GM12878 (cell line): ENCODE data around the gene IRGQ. TPM values are rescaled to one million over a fixed set of nuclear protein-coding genes. Genes with fewer than 3 reads are reported as not detected.
A peak's percentile ranks its signal among the peaks of the same experiment; 100 is the strongest.

Source experiments
- HDAC6 ChIP-seq: fragments of 200-600 bp; sonication (generic); IDR thresholded peaks from one replicate; pipeline ENCODE4 v1.8.0; 2017; ENCODE audit warnings: antibody characterized with exemption; ENCODE audit not compliant: unreplicated experiment
- MTA2 ChIP-seq: fragments of 450-650 bp; IDR thresholded peaks from 2 replicates; pipeline ENCODE4 v1.6.1; 2016; ENCODE audit warnings: low read depth, mild to moderate bottlenecking, moderate library complexity
- NBN ChIP-seq: fragments of 450-650 bp; IDR thresholded peaks from 2 replicates; pipeline ENCODE4 v1.6.1; 2016
- NFYA ChIP-seq: IDR thresholded peaks from 2 replicates; pipeline ENCODE4 v1.6.1; 2011; ENCODE audit warnings: low read depth, mild to moderate bottlenecking, low read length, improper control_type of control experiment, borderline replicate concordance
- POLR2AphosphoS5 ChIP-seq: IDR thresholded peaks from 2 replicates; pipeline ENCODE4 v1.6.1; 2011; ENCODE audit warnings: mild to moderate bottlenecking, low read length, inconsistent platforms
- POU2F2 ChIP-seq: IDR thresholded peaks from 3 replicates; pipeline ENCODE4 v1.6.1; 2011; ENCODE audit warnings: low read depth, mild to moderate bottlenecking, low read length, borderline replicate concordance
- RBBP5 ChIP-seq: fragments of 200-600 bp; sonication (generic); conservative IDR thresholded peaks from 2 replicates; pipeline ENCODE4 v1.6.1; 2016
- RELA ChIP-seq: fragments of 450-650 bp; IDR thresholded peaks from 2 replicates; pipeline ENCODE4 v1.8.0; 2014; ENCODE audit warnings: borderline replicate concordance; ENCODE audit not compliant: partially characterized antibody
- SIN3A ChIP-seq: IDR thresholded peaks from 2 replicates; pipeline ENCODE4 v1.6.1; 2012; ENCODE audit warnings: low read depth, low read length, improper control_type of control experiment
- SIX5 ChIP-seq: IDR thresholded peaks from 2 replicates; pipeline ENCODE4 v1.6.1; 2011; ENCODE audit warnings: mild to moderate bottlenecking, low read depth, low read length, moderate library complexity; ENCODE audit not compliant: severe bottlenecking
- SPI1 ChIP-seq: IDR thresholded peaks from 2 replicates; pipeline ENCODE4 v1.6.1; 2011; ENCODE audit warnings: low read depth, mild to moderate bottlenecking, low read length, moderate library complexity, borderline replicate concordance; ENCODE audit not compliant: insufficient read depth
- STAT1 ChIP-seq: fragments of 450-650 bp; conservative IDR thresholded peaks from 2 replicates; pipeline ENCODE4 v1.6.1; 2014; ENCODE audit warnings: antibody characterized with exemption, mild to moderate bottlenecking
- SUZ12 ChIP-seq: fragments of 200-600 bp; sonication (generic); IDR thresholded peaks from one replicate; pipeline ENCODE4 v1.6.1; 2018; ENCODE audit warnings: antibody characterized with exemption, mild to moderate bottlenecking; ENCODE audit not compliant: unreplicated experiment
- TARDBP ChIP-seq: IDR thresholded peaks from 2 replicates; pipeline ENCODE4 v1.6.1; 2016; ENCODE audit warnings: borderline replicate concordance
- ZNF24 ChIP-seq: fragments of 450-650 bp; IDR thresholded peaks from 2 replicates; pipeline ENCODE4 v1.6.1; 2017; ENCODE audit warnings: antibody characterized with exemption, mild to moderate bottlenecking
- polyA plus RNA-seq, 11 experiments: library from polyadenylated mRNA; depleted of rRNA in 4 of 11; unstranded in 6 of 11; stranded (reverse) in 5 of 11; fragments of >200 nt; fragmentation: Nextera tagmentation in 4 of 11; fragmentation: Illumina TruSeq in 1 of 11; extraction: Ambion mirVana in 4 of 11; extraction: Trizol in 1 of 11; gene quantifications; 1 replicate in 1 of 11; 2 replicates in 10 of 11; pipeline versions ENCODE4 v1.2.1 to v1.2.3, GENCODE V29; 2011 to 2016; ENCODE audit warnings: inconsistent platforms in 2 of 11, missing spikeins in 2 of 11, low read depth in 1 of 11
- total RNA-seq, 4 experiments: library from RNA; depleted of rRNA in 3 of 4; stranded (reverse); fragments of >200 nt in 3 of 4; fragmentation: Illumina TruSeq in 1 of 4; extraction: Trizol in 1 of 4; gene quantifications; 2 replicates each; pipeline versions ENCODE4 v1.2.1 to v1.2.3, GENCODE V29; 2013 to 2021
- TF ChIP-seq, protein P1 (sequence below): fragments of 450-650 bp; formaldehyde crosslinking; IDR thresholded peaks from 2 replicates; pipeline ENCODE4 v1.4.0; 2022; ENCODE audit warnings: mild to moderate bottlenecking, moderate library complexity
- TF ChIP-seq, protein P2 (sequence below): fragments of 450-650 bp; IDR thresholded peaks from 2 replicates; pipeline ENCODE4 v1.6.1; 2017; ENCODE audit warnings: antibody characterized with exemption, mild to moderate bottlenecking, moderate library complexity
- TF ChIP-seq, protein P3 (sequence below): IDR thresholded peaks from 2 replicates; pipeline ENCODE4 v1.6.1; 2012; ENCODE audit warnings: low read depth, low read length, improper control_type of control experiment
- TF ChIP-seq, protein P4 (sequence below): fragments of 450-650 bp; IDR thresholded peaks from 2 replicates; pipeline ENCODE4 v1.6.1; 2016; ENCODE audit warnings: mild to moderate bottlenecking

The IRGQ gene
- total and polyA plus RNA-seq, 10 of the 15 experiments (the other 5 are each of a cell fraction or from before 2014, with no cell fraction given), result 3.3 to 20.8 (median 9.0) TPM

DNA sequence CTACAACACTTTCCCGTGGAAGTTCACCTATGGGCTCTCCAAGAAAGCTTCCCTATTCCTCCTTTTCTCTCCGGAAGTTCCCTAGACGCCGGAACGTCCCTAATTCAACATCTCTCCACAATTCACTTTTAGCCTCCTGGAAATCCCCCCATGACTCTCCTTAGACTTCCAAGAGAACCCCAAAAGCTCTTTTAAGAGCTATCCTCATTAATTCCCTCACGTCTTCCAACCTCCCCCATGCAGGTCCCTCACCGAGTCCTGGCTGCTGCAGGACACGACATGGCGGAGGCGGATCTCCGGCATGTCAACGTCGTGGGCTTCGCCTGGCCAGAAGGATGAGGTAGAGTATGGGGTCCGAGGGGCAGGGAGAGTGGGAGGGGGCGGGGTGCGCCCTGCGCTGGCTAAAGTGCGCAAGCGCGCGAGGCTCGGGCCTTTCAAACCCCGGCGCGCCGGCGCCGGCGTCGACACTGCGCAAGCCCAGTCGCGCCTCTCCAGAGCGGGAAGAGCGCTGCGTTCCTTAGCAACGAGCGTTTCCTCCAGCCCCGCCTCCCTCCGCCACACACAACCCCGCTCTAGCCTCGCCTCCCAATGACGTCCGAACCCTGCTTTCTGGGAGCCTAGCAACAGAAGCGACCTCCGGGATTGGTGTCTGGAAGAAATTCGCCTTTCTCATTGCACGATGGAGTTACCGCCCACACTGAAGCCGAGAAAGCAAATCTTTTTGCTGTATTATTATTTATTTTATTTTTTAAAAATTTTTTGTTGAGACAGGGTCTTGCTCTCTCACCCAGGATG is 20.6 kb downstream of the IRGQ start, which contains the start of the genes PINLYP and XRCC1 (continued):
- TF ChIP-seq, protein P1, sequence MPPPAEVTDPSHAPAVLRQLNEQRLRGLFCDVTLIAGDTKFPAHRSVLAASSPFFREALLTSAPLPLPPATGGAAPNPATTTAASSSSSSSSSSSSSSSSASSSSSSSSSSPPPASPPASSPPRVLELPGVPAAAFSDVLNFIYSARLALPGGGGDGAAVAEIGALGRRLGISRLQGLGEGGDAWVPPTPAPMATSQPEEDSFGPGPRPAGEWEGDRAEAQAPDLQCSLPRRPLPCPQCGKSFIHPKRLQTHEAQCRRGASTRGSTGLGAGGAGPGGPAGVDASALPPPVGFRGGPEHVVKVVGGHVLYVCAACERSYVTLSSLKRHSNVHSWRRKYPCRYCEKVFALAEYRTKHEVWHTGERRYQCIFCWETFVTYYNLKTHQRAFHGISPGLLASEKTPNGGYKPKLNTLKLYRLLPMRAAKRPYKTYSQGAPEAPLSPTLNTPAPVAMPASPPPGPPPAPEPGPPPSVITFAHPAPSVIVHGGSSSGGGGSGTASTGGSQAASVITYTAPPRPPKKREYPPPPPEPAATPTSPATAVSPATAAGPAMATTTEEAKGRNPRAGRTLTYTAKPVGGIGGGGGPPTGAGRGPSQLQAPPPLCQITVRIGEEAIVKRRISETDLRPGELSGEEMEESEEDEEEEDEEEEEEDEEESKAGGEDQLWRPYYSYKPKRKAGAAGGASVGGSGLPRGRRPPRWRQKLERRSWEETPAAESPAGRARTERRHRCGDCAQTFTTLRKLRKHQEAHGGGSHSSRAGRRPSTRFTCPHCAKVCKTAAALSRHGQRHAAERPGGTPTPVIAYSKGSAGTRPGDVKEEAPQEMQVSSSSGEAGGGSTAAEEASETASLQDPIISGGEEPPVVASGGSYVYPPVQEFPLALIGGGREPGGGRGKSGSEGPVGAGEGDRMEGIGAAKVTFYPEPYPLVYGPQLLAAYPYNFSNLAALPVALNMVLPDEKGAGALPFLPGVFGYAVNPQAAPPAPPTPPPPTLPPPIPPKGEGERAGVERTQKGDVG (CRISPR knock-in tag), result no peak
- no peak for TF ChIP-seq SUZ12
- TF ChIP-seq, protein P2, sequence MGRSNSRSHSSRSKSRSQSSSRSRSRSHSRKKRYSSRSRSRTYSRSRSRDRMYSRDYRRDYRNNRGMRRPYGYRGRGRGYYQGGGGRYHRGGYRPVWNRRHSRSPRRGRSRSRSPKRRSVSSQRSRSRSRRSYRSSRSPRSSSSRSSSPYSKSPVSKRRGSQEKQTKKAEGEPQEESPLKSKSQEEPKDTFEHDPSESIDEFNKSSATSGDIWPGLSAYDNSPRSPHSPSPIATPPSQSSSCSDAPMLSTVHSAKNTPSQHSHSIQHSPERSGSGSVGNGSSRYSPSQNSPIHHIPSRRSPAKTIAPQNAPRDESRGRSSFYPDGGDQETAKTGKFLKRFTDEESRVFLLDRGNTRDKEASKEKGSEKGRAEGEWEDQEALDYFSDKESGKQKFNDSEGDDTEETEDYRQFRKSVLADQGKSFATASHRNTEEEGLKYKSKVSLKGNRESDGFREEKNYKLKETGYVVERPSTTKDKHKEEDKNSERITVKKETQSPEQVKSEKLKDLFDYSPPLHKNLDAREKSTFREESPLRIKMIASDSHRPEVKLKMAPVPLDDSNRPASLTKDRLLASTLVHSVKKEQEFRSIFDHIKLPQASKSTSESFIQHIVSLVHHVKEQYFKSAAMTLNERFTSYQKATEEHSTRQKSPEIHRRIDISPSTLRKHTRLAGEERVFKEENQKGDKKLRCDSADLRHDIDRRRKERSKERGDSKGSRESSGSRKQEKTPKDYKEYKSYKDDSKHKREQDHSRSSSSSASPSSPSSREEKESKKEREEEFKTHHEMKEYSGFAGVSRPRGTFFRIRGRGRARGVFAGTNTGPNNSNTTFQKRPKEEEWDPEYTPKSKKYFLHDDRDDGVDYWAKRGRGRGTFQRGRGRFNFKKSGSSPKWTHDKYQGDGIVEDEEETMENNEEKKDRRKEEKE, result no peak
- no peak for TF ChIP-seq NFYA
- TF ChIP-seq RBBP5, result no peak
- TF ChIP-seq, protein P3, sequence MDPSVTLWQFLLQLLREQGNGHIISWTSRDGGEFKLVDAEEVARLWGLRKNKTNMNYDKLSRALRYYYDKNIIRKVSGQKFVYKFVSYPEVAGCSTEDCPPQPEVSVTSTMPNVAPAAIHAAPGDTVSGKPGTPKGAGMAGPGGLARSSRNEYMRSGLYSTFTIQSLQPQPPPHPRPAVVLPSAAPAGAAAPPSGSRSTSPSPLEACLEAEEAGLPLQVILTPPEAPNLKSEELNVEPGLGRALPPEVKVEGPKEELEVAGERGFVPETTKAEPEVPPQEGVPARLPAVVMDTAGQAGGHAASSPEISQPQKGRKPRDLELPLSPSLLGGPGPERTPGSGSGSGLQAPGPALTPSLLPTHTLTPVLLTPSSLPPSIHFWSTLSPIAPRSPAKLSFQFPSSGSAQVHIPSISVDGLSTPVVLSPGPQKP, result no peak
- TF ChIP-seq SPI1, result no peak
- TF ChIP-seq, protein P4, sequence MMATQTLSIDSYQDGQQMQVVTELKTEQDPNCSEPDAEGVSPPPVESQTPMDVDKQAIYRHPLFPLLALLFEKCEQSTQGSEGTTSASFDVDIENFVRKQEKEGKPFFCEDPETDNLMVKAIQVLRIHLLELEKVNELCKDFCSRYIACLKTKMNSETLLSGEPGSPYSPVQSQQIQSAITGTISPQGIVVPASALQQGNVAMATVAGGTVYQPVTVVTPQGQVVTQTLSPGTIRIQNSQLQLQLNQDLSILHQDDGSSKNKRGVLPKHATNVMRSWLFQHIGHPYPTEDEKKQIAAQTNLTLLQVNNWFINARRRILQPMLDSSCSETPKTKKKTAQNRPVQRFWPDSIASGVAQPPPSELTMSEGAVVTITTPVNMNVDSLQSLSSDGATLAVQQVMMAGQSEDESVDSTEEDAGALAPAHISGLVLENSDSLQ, result peak; percentile 5; the same call in 1 of the 2 replicates
- 0 out of 2 replicates have a peak, but pooled peaks have one; percentile 34 for TF ChIP-seq NBN
- no peak for TF ChIP-seq STAT1
- peak; percentile 40 for TF ChIP-seq SIX5
- no peak for TF ChIP-seq ZNF24
- peak; percentile 75 for TF ChIP-seq RELA
- no peak for TF ChIP-seq POU2F2
- TF ChIP-seq TARDBP, result no peak
- peak; percentile 65; the same call in 1 of the 2 replicates for TF ChIP-seq POLR2AphosphoS5
- TF ChIP-seq SIN3A, result peak; percentile 67; the same call in 1 of the 2 replicates
- no peak for TF ChIP-seq HDAC6
- TF ChIP-seq MTA2, result no peak
